SK-N-MC (cell line): Measurements from ENCODE around the gene POU2F3.

Experiments used
- EZH2 ChIP-seq: fragments of 200-600 bp; sonication (generic); IDR thresholded peaks from one replicate; pipeline ENCODE4 v1.6.1; 2017; ENCODE audit warnings: antibody characterized with exemption
- FOXP2 ChIP-seq: optimal IDR thresholded peaks from 2 replicates; pipeline ENCODE3; 2011; ENCODE audit warnings: mild to moderate bottlenecking, moderate library complexity; ENCODE audit not compliant: insufficient read depth; ENCODE audit errors: extremely low read length, control extremely low read depth
- POLR2AphosphoS5 ChIP-seq: IDR thresholded peaks from 2 replicates; pipeline ENCODE4 v1.6.1; 2012; ENCODE audit warnings: mild to moderate bottlenecking, low read depth, low read length, borderline replicate concordance

DNA sequence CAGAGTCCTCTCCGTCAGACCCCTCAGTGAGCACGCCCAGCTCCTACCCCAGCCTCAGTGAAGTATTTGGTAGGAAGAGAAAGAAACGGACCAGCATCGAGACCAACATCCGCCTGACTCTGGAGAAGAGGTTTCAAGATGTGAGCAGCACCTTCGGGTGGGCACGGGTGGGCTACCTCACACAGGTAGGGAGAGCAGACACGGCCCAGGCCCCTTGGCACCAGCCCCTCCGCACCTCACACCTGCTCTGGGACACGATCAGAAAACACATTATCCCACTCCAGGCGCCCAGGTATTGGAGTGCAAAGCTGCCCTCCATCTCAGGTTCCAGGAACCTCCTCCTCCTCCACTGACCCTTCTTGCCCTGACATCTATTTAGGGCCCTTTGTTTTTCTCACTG is 67.5 kb downstream of the POU2F3 start:
- no peak for TF ChIP-seq EZH2
- no peak for TF ChIP-seq POLR2AphosphoS5
- no peak for TF ChIP-seq FOXP2
